ENCODE data around the gene WFS1.

- TF ChIP-seq EZH2 (IDR thresholded peaks at IDR 0.05) (no peak), POLR2AphosphoS5 (IDR thresholded peaks at IDR 0.05; ENCODE audit: borderline replicate concordance, low read depth, low read length) (no peak)
Measured at GRCh38 chr4:6288342-6288741, 18.7 kb downstream of the WFS1 start.

Measured in SK-N-MC (cell line).